ENCODE results near the gene SH2B3. TPM values are rescaled to one million over a fixed set of nuclear protein-coding genes. Genes with fewer than 3 reads are reported as not detected.
A peak's percentile ranks its signal among the peaks of the same experiment; 100 is the strongest.
"Not testable (repeated sequence)": the region's sequence is repeated elsewhere in the genome, so short reads cannot be mapped to it uniquely, and the experiment has no call there.

SH2B3 gene
- total RNA-seq, 1 donor from 2014 or later = 18.3 TPM

DNA sequence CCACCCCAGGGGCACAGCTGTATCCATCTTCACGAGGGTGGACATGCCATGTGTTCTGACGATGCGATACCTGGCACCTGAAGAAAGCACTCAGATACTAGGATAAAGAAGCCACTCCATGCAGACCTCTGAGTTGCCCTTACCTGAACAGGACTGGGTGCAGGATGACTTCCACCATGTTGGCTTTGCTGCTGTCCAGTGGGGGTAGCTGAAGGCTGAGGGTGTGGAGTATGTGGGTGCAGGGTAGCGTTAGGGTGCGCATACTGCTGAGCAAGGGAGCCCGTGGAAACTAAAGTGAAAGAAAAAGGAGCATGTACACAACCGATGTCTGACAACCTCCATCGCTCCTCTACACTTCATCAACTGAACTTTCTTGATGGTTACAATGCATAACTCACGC lies 51.3 kb downstream of the SH2B3 start:
- TF ChIP-seq, protein P1, sequence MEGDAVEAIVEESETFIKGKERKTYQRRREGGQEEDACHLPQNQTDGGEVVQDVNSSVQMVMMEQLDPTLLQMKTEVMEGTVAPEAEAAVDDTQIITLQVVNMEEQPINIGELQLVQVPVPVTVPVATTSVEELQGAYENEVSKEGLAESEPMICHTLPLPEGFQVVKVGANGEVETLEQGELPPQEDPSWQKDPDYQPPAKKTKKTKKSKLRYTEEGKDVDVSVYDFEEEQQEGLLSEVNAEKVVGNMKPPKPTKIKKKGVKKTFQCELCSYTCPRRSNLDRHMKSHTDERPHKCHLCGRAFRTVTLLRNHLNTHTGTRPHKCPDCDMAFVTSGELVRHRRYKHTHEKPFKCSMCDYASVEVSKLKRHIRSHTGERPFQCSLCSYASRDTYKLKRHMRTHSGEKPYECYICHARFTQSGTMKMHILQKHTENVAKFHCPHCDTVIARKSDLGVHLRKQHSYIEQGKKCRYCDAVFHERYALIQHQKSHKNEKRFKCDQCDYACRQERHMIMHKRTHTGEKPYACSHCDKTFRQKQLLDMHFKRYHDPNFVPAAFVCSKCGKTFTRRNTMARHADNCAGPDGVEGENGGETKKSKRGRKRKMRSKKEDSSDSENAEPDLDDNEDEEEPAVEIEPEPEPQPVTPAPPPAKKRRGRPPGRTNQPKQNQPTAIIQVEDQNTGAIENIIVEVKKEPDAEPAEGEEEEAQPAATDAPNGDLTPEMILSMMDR (IDR thresholded peaks at IDR 0.05) = no peak
- H3K9me3 Mint-ChIP-seq (ENCODE audit: low read depth) = no peaks in the 10 kb centered on the region
- no peak for DNase-seq (ENCODE audit: low spot score)
- H3K27me3 Mint-ChIP-seq (ENCODE audit: low read depth) = no peaks in the 10 kb centered on the region
- peaks cover 35% of the 10 kb centered on the region for H3K4me1 Mint-ChIP-seq (ENCODE audit: low read depth)
- no peak overlapping the region for H3K27ac Mint-ChIP-seq (ENCODE audit: unreplicated experiment)
- peaks cover 9% of the 10 kb centered on the region for H3K36me3 Mint-ChIP-seq (ENCODE audit: low read depth)
- no peak overlapping the region for H3K4me3 Mint-ChIP-seq (ENCODE audit: unreplicated experiment)

DNA sequence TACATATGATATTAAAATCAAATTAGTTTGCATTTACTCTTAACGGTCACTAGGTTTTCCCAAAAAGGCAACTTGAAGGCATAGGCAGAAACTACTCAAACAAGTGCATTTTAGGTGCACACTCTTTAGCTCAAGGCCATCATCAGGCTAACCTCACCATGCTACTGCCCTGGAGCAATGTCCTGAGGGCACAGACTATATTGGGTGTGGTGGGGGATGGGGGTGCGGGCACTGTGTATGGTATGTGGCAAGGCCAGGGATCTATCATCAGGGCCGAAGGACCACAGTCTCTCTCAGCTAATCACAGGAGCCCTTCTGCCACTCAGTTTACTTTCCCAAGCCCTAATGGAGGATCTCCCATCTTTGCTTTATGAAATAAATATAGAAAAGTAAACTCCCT lies 51.9 kb downstream of the SH2B3 start:
- DNase-seq (ENCODE audit: low spot score) = no peak

DNA sequence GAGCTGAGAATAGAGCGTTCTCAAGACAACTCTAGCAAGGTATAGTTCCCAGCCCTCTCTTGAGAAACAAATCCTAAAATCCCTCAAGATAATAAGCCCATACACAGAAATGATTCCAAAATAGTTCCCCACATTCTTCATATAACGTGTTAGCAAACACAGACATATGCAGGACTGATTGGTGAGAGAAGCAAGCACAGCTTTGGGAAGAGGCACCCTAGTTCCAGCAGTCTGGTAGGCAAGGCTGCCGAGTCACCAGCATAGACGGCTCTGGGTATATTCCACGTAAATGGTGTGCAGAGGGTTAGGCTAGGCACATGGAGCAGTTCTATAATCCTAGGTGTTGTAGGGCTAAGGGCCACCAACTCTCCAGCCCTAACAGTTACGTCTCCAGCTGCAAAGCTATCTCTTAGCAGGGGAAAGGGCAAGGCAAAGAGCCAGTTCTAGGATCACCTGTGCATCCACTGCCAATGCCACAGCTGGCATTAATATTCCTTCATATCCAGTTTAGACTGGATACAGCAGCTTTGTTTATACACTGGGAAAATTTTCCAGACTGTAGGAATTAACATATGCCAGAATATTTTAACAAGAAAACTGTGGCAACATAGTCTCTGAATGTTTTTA lies 52.9 kb downstream of the SH2B3 start:
- peaks cover 41% of the 10 kb centered on the region for H3K4me1 Mint-ChIP-seq (ENCODE audit: low read depth)
- H3K4me3 Mint-ChIP-seq (ENCODE audit: unreplicated experiment) = no peak overlapping the region
- H3K27me3 Mint-ChIP-seq (ENCODE audit: low read depth) = no peaks in the 10 kb centered on the region
- TF ChIP-seq, protein P1 (IDR thresholded peaks at IDR 0.05) = no peak
- H3K9me3 Mint-ChIP-seq (ENCODE audit: low read depth) = no peaks in the 10 kb centered on the region
- DNase-seq (ENCODE audit: low spot score) = no peak
- peaks cover 9% of the 10 kb centered on the region for H3K36me3 Mint-ChIP-seq (ENCODE audit: low read depth)
- H3K27ac Mint-ChIP-seq (ENCODE audit: unreplicated experiment) = no peak overlapping the region

More for the DNA sequence above, 51.9 kb downstream of the SH2B3 start:
- Mint-ChIP-seq H3K27me3 (ENCODE audit: low read depth) (no peaks in the 10 kb centered on the region), H3K4me1 (ENCODE audit: low read depth) (peaks cover 40% of the 10 kb centered on the region), H3K4me3 (ENCODE audit: unreplicated experiment) (no peak overlapping the region), H3K27ac (ENCODE audit: unreplicated experiment) (no peak overlapping the region), H3K9me3 (ENCODE audit: low read depth) (no peaks in the 10 kb centered on the region), H3K36me3 (ENCODE audit: low read depth) (peaks cover 9% of the 10 kb centered on the region)
- TF ChIP-seq, protein P1 (IDR thresholded peaks at IDR 0.05) = no peak

DNA sequence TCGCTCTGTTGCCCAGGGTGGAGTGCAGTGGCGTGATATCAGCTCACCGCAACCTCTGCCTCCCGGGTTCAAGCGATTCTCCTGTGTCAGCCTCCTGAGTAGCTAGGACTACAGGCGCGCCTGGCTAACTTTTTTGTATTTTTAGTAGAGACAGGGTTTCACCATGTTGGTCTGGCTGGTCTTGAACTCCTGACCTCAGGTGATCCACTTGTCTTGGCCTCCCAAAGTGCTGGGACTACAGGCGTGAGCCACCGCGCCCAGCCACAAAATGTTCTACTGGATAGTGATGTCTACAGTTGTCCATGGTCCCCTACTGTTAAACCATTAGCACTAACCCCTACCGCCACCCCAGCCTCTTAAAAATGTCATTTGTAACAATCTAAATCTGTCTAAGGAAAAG lies 54.4 kb downstream of the SH2B3 start:
- not testable (repeated sequence) for H3K27ac Mint-ChIP-seq (ENCODE audit: unreplicated experiment); H3K9me3 Mint-ChIP-seq (ENCODE audit: low read depth); H3K27me3 Mint-ChIP-seq (ENCODE audit: low read depth); H3K36me3 Mint-ChIP-seq (ENCODE audit: low read depth); H3K4me3 Mint-ChIP-seq (ENCODE audit: unreplicated experiment); DNase-seq (ENCODE audit: low spot score)
- peaks cover 32% of the 10 kb centered on the region for H3K4me1 Mint-ChIP-seq (ENCODE audit: low read depth)

DNA sequence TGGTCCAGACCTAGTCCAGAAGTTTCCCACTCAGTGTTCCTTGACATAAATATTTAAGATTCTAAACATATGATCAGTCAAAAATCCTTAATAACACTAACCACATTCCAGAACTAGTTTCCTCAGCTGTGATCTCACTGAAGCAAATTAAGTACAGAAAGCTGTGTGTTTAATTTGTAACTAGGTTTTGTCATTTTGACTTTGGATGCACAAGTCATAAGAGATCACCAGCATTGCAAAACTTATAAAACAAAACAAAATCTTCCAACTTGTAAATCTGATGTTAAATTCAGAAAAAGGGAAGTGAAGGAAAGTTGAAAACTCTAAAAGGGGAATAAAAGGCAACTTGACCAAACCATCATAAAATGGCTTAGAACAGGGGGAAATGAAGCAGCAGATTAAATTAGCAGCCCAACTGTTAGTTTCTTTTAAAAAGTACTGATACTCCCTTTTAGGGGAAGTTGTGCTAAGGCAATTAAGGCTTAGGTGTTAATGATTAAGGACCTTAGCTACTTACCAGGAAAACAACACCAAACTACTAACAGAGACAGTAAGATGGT lies 56.6 kb downstream of the SH2B3 start:
- TF ChIP-seq, protein P1 (IDR thresholded peaks at IDR 0.05) = no peak
- peak overlapping the region; percentile 89 for H3K27ac Mint-ChIP-seq (ENCODE audit: unreplicated experiment)
- no peak for DNase-seq (ENCODE audit: low spot score)
- peaks cover 21% of the 10 kb centered on the region for H3K4me1 Mint-ChIP-seq (ENCODE audit: low read depth)
- no peak overlapping the region for H3K4me3 Mint-ChIP-seq (ENCODE audit: unreplicated experiment)
- peaks cover 4% of the 10 kb centered on the region for H3K36me3 Mint-ChIP-seq (ENCODE audit: low read depth)
- H3K9me3 Mint-ChIP-seq (ENCODE audit: low read depth) = no peaks in the 10 kb centered on the region
- no peaks in the 10 kb centered on the region for H3K27me3 Mint-ChIP-seq (ENCODE audit: low read depth)
